HCT116 (cell line): ENCODE data around the gene F2RL3.

Experiments used
- CTCF ChIP-seq, 3 experiments: fragments of 200-600 bp in 1 of 3; sonication (generic) in 1 of 3; IDR thresholded peaks in 2 of 3; conservative IDR thresholded peaks in 1 of 3; 2 replicates each; pipeline ENCODE4 v1.5.1; 2012 to 2017; ENCODE audit warnings: low read depth in 2 of 3, low read length in 2 of 3, antibody characterized with exemption in 1 of 3, borderline replicate concordance in 1 of 3, control low read depth in 1 of 3, mild to moderate bottlenecking in 1 of 3, mixed read lengths in 1 of 3, mixed run types in 1 of 3, moderate library complexity in 1 of 3; ENCODE audit not compliant: insufficient read depth in 1 of 3
- ELF1 ChIP-seq: IDR thresholded peaks from 2 replicates; pipeline ENCODE4 v1.6.1; 2012; ENCODE audit warnings: low read depth, borderline replicate concordance
- EZH2 ChIP-seq: fragments of 200-600 bp; sonication (generic); IDR thresholded peaks from 2 replicates; pipeline ENCODE4 v1.6.1; 2017; ENCODE audit warnings: antibody characterized with exemption, mixed run types
- EZH2phosphoT487 ChIP-seq: fragments of 200-600 bp; IDR thresholded peaks from 2 replicates; pipeline ENCODE4 v1.6.1; 2018; ENCODE audit warnings: antibody characterized with exemption, borderline replicate concordance
- POLR2A ChIP-seq: IDR thresholded peaks from 2 replicates; pipeline ENCODE4 v1.7.0; 2011; ENCODE audit warnings: borderline replicate concordance; ENCODE audit not compliant: insufficient read depth, insufficient read length; ENCODE audit errors: extremely low read depth
- RAD21 ChIP-seq: IDR thresholded peaks from 2 replicates; pipeline ENCODE4 v1.6.1; 2012; ENCODE audit warnings: low read depth, mild to moderate bottlenecking
- REST ChIP-seq: IDR thresholded peaks from 2 replicates; pipeline ENCODE4 v1.6.1; 2012; ENCODE audit warnings: low read depth
- YY1 ChIP-seq: IDR thresholded peaks from 2 replicates; pipeline ENCODE4 v1.6.1; 2011; ENCODE audit warnings: low read length, low read depth, moderate library complexity, mild to moderate bottlenecking; ENCODE audit not compliant: insufficient replicate concordance; ENCODE audit errors: extremely low read depth

GRCh38 chr19:16928916-16929315, 40.1 kb downstream of the F2RL3 start:
- TF ChIP-seq CTCF (IDR thresholded peaks at IDR 0.05 in 2 of 3, conservative IDR thresholded peaks at IDR 0.05 in 1 of 3; ENCODE audit: borderline replicate concordance in 1 of 3, insufficient read depth in 1 of 3, low read depth in 2 of 3, low read length in 2 of 3) (no peak), EZH2phosphoT487 (no peak), RAD21 (no peak), EZH2 (no peak), POLR2A (no peak), REST (no peak), YY1 (no peak), ELF1 (no peak)
